Ishikawa (cell line): ENCODE measurements around the gene ATP1A1.

Source experiments
- CREB1 ChIP-seq: IDR thresholded peaks from 2 replicates; pipeline ENCODE4 v1.6.1; 2012; ENCODE audit warnings: low read depth
- EP300 ChIP-seq: IDR thresholded peaks from 2 replicates; pipeline ENCODE4 v1.6.1; 2012; ENCODE audit warnings: borderline replicate concordance
- MAX ChIP-seq: IDR thresholded peaks from 2 replicates; pipeline ENCODE4 v1.6.1; 2012
- NFIC ChIP-seq: IDR thresholded peaks from 2 replicates; pipeline ENCODE4 v1.6.1; 2012
- TAF1 ChIP-seq: IDR thresholded peaks from 2 replicates; pipeline ENCODE4 v1.6.1; 2012; ENCODE audit warnings: low read depth, mild to moderate bottlenecking
- YY1 ChIP-seq: IDR thresholded peaks from 2 replicates; pipeline ENCODE4 v1.6.1; 2012; ENCODE audit warnings: low read depth
- ZBTB7A ChIP-seq: IDR thresholded peaks from 2 replicates; pipeline ENCODE4 v1.6.1; 2012; ENCODE audit warnings: low read depth
- TF ChIP-seq, protein P1 (sequence below): IDR thresholded peaks from 2 replicates; pipeline ENCODE4 v1.6.1; 2012; ENCODE audit warnings: low read depth, mild to moderate bottlenecking
- TF ChIP-seq, protein P2 (sequence below): IDR thresholded peaks from 2 replicates; pipeline ENCODE4 v1.6.1; 2012

DNA sequence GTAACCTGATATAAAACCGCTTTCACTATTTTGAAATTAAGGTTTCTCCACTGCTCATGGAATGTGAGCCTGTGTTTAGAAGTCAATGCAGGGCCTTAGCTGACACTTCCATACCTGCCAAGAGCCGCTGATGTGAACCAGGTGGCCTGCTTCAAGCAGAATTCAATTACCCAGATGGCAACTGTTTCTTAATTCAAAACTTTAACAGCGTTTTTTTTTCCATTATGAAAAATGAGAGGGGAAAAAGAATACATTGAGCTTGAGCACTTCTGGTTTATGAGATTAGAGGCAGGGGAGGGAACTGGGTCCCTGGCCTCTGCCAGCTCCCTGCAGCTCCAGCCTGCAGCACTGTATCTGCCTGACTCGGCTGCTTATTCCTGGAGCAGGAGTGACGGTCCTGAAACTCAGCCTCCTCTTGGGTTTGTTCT lies 7.7 kb upstream of the ATP1A1 start:
- TF ChIP-seq ZBTB7A (no peak), CREB1 (no peak), YY1 (no peak), EP300 (no peak), NFIC (no peak), MAX (no peak), TAF1 (no peak)
- TF ChIP-seq, protein P1, sequence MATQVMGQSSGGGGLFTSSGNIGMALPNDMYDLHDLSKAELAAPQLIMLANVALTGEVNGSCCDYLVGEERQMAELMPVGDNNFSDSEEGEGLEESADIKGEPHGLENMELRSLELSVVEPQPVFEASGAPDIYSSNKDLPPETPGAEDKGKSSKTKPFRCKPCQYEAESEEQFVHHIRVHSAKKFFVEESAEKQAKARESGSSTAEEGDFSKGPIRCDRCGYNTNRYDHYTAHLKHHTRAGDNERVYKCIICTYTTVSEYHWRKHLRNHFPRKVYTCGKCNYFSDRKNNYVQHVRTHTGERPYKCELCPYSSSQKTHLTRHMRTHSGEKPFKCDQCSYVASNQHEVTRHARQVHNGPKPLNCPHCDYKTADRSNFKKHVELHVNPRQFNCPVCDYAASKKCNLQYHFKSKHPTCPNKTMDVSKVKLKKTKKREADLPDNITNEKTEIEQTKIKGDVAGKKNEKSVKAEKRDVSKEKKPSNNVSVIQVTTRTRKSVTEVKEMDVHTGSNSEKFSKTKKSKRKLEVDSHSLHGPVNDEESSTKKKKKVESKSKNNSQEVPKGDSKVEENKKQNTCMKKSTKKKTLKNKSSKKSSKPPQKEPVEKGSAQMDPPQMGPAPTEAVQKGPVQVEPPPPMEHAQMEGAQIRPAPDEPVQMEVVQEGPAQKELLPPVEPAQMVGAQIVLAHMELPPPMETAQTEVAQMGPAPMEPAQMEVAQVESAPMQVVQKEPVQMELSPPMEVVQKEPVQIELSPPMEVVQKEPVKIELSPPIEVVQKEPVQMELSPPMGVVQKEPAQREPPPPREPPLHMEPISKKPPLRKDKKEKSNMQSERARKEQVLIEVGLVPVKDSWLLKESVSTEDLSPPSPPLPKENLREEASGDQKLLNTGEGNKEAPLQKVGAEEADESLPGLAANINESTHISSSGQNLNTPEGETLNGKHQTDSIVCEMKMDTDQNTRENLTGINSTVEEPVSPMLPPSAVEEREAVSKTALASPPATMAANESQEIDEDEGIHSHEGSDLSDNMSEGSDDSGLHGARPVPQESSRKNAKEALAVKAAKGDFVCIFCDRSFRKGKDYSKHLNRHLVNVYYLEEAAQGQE: no peak
- TF ChIP-seq, protein P2, sequence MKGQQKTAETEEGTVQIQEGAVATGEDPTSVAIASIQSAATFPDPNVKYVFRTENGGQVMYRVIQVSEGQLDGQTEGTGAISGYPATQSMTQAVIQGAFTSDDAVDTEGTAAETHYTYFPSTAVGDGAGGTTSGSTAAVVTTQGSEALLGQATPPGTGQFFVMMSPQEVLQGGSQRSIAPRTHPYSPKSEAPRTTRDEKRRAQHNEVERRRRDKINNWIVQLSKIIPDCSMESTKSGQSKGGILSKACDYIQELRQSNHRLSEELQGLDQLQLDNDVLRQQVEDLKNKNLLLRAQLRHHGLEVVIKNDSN: no peak
